RPMI7951 (cell line): ENCODE results near the gene NEU1. TPM values are rescaled to one million over a fixed set of nuclear protein-coding genes. Genes with fewer than 3 reads are reported as not detected.
"Not testable (repeated sequence)": the region's sequence is repeated elsewhere in the genome, so short reads cannot be mapped to it uniquely, and the experiment has no call there.

Source experiments
- DNase-seq: peaks from one replicate; pipeline ENCODE4 v3.0.0-alpha.2; 2012; ENCODE audit warnings: low read depth
- total RNA-seq: library from RNA; depleted of rRNA; stranded (reverse); fragments of >200 nt; shearing (Covaris generic); gene quantifications from 2 replicates; pipeline ENCODE4 v1.2.3, GENCODE V29; 2014; rRNA removed

The NEU1 gene
- total RNA-seq, result 55.3 and 66.7 TPM in 2 replicates

DNA sequence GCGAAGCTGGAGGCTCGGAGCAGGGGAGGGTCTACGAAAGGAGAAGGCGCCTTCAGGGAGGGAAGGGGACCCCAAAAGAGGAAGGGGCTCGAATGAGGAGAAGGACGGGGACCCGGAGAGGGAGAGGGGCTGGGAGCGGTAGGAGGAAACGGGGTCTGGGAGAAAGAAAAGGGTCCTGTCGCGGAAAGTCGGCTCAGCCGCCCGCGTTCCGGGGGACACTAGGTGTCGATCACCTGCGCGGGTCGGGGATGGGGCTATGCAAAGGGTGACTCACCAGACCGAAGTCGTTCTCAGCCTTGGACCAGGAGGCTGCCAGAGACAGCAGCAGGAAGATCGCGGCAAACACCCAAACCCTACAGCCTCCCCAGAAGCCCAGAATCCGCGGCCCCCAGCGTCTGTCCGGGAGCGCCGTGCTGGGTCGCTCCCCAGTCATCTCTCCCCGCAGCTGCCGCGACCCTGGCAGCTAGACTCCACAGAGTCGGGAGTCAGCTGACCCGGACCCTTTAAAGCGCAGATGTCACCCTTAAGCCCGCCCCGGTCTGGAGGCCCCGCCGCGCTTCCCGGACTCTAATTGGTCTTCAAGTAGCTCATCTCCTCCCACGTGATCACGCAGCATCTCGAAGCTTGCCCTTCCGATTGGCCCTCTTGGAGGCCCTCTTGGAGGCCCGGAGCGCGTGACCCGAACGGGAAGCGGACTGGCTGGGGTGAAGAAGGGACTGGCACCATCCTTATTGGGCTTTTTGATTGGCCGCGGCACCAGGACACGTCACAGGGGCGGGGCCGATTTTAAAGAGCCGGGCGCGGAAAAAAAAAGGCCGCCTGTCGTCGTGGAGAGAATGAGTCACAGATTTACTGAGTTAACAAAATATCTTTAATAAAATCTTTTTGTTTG is at the start of gene NEU1:
TSS of gene NEU1 (minus strand) at position 478 of the 892 bp plus-strand sequence. CDS start at position 433, 45 bp downstream.
- DNase-seq, result peak; percentile 100

DNA sequence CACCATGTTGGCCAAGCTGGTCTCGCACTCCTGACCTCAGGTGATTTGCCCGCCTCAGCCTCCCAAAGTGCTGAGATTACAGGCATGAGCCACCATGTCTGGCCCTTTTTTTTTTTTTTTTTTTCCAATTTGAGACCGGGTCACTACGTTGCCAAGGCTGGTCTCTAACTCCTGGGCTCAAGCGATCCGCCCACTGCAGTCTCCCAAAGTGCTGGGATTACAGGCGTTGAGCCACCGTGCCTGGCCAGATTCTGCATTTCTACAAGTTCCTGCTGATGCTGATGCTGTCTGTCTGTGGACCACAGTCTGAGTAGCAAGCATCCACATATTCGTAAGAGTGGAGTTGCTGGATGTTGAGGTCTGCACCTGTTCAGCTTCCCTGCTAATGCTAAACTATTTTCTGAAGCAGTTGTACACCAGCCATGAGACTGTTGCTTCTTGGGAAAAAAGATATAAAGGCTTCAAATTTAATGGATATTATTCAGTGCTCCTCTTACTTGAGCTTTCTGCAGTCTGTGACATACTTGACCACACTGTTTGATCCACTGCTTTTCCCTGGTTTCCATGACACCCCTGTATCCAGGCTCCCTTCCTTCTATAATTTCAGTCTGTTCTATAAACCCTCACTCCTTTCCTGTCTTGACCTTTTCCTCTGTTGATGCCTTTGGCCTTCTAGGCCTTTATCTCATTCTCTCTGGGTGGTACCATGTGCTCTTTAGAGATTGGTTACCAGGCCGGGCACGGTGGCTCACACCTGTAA is 49.4 kb upstream of the NEU1 start:
- DNase-seq, result no peak

DNA sequence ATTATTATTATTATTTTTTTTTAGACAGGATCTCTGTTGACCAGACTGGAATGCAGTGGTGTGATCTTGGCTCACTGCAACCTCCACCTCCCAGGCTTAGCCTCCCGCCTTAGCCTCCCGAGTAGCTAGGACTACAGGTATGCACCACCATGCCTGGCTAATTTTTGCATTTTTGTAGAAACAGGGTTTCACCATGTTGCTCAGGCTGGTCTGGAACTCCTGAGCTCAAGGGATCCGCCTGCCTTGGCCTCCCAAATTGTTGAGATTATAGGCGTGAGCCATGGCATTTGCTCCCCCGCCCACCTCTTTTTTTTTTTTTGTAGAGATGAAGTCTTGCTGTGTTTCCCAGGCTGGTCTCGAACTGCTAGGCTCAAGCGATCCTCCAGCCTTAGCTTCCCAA is 46.7 kb upstream of the NEU1 start:
- not testable (repeated sequence) for DNase-seq

DNA sequence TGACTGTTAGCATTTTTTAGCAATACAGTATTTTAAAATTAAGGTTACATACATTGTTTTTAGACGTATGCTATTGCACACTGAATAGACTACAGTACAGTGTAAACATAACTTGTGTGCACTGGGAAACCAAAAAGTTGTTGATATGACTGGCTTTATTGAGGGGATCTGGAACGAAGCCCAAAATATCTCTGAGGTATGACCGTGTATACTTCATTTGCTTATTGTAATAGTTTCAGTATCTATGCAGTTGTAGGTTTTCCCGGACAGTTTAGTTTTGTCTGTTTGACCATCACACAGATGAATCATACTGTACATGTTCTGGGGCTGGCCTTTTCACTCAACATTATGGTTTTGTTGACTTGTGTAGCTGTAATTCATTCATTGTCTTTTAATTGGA is 46.2 kb upstream of the NEU1 start:
- DNase-seq, result peak; percentile 45

DNA sequence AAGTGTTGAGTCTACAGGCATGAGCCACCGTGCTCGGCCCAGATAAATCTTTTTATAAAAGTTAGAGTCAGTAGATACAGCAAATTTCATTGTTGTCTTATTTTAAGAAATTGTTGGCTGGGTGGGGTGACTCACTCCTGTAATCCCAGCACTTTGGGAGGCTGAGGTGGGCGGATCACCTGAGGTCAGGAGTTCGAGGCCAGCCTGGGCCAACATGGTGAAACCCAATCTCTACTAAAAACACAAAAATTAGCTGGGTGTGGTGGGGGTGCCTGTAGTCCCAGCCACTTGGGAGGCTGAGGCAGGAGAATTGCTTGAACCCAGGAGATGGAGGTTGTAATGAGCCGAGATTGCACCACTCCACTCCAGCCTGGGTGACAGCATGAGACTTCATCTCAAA is 45.6 kb upstream of the NEU1 start:
- not testable (repeated sequence) for DNase-seq

DNA sequence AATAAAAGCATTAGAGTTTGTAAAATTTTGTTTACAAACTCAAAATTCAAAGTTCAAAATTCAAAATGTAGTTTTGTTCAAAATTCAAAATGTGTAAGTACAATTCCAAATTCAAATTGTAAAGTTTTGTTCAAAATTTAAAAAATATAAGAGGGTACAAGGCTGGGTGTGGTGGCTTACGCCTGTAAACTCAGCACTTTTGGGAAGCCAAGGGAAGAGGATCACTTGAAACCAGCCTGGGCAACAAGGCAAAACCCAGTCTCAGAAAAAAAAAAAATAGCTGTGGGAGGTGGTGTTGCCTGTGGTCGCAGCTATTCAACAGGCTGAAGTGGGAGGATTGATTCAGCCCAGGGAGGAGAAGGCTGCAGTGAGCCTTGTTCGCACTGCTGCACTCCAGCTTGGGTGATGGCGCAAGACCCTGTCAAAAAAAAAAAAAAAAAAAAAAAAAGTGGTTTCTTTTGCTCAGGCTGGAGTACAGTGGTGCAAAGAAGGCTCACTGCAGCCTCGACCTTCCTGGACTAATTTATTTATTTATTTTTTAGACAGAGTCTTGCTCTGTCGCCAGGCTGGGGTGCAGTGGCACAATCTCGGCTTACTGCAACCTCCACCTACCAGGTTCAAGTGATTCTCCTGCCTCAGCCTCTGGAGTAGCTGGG is 44.7 kb upstream of the NEU1 start:
- DNase-seq, result peak; percentile 82

DNA sequence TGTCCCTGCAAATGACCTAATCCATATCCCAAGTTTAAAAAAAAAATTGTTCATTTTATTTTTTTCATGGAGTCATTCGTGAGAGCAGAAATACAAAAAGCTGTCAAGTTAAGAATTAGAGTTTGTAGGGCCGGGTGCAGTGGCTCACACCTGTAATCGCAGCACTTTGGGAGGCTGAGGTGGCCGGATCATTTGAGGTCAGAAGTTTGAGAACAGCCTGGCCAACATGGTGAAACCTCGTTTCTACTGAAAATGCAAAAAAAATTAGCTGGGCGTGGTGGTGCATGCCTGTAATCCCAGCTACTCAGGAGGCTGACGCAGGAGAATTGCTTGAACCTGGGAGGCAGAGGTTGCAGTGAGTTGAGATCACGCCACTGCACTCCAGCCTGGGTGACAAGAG is 44.1 kb upstream of the NEU1 start:
- not testable (repeated sequence) for DNase-seq

DNA sequence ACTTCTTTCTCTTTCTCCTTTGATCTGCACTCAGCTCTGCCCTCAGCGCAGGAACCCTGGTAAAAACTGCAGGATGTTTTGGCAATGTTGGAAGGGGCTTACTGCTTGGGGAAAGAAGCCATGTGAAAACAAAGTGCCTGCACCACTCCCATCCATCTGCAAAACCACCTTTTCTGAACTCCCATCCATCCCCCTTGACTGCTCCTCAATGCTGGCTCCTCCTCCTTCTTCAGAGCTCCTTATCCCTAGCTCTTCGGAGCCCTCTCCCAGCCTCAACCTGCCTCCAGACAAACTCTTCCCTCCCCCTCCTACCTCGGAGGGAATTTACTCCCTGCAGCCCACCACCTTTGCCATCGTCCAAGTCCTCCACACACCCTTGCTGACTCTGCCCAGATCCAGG is 43.5 kb upstream of the NEU1 start:
- no peak for DNase-seq

DNA sequence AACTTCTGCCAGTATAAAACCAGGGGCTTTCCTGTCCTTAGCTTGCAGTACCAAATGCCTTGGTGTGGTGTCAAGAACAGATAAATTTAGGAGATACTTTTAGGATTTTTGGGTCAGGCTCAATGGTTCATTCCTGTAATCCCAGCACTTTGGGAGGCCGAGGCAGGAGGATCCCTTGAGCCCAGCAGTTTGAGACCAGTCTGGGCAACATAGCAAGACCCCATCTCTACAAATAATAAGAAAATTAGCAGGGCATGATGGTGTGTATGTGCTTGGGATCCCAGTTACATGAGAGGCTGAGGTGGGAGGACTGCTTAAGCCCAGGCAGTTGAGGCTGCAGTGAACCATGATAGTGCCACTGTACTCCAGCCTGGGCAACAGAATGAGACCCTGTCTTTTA is 42.4 kb upstream of the NEU1 start:
- no peak for DNase-seq

DNA sequence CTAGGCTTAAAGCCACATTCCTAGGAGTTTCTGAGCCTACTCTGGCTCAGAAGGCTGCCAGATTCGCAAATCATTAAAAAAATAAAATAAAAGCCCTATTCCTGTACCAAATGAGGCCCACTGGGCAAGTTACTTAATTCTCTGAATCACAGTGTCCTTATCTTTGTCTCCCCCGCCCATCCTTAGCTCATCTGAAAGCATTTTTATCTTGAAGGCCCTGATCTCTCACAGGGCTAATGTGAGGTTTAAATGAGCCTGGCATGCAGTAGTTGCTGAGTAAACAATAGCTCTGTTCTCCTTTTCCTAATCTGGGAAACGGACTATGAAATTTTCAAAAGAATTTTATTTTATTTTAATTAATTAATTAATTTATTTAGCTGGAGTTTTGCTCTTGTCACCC is 41.3 kb upstream of the NEU1 start:
- no peak for DNase-seq

DNA sequence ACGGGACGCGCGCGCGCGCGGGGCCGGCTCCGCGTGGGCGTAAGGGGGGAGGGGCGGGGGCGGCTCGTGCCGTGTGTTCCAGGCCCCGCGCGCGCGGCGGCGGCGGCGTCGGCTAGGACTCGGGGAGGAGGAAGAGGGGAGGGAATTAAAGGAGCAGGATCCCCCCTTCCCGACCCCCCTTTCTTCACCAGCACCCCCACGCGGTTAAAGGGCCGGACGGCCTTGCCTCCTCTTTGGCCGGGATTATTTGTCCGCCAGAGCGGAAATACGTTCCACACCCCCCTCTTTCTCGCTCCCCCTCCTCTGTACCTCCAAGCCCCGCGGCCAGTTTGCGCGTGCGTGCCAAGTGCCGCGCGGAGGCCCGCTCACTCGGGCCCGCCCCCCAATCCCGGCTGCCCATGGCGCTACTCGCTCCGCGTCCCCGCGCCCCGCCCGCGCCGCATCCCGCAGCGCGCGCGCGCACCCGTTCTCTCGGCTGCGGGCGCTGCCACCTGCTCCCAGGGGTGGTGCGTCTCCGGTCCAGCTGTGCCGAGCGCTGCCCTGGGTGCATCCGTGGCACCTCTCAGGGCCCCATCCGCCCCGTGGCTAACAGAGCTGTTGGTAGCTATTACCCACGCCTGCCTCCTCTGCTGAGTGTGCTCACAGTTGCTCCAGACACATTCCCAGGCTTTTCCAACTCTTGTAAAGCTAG is 39.5 kb upstream of the NEU1 start, which contains the start of gene ZBTB12:
TSS of gene ZBTB12 (minus strand) at position 134 of the 691 bp plus-strand sequence. CDS start 781 bp downstream, outside the sequence.
- peak; percentile 94 for DNase-seq

DNA sequence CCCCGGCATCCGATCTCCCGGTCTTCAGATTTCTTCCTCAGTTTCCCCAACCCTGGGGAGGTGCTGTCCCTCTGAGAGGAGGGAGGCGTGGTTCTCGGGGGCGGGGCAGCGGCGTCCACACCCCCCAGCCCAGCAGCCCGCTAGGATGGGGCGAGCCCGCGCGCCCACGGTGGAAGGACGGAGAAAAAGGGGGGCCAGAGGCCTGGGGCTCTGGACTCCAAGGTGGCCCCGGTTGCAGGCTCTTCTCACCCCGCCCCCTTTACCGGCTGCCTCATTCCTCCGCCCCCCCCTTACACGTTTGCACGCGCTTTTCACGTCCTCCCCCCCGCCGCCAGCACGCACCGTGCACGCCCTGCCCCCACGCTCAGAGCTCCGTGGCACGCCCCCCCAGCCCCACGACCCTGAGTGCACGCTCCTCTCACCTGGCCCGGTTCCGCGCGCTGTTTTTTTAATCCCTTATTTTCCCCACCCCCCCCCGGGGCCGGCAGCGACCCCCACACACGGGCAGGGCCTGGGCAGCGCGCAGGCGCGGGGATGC is 38.9 kb upstream of the NEU1 start:
- peak; percentile 58 for DNase-seq

DNA sequence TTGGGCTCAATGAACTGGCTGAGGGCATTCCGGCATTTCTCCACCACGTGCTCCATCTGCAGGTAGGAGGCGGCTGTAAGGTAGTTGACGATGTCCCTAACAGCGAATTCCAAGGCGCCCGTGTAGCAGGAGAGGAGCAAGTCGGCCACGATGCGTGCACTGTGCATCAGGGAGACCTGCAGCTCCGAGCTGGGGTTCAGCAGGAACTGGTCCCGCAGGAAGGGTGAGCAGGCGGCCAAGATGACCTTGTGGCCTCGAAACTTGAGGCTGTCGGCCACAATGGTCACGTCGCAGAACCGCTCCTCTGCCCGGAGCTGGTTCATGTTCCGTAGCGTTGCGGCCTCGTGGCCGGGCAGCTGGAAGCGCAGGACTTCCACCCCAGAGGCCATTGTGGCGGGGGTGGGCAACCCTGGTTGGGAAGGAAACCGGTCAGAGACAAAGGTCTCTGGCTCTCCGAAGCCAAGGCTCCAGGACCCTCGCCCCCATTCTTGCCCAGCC is 38.3 kb upstream of the NEU1 start:
- DNase-seq, result no peak

DNA sequence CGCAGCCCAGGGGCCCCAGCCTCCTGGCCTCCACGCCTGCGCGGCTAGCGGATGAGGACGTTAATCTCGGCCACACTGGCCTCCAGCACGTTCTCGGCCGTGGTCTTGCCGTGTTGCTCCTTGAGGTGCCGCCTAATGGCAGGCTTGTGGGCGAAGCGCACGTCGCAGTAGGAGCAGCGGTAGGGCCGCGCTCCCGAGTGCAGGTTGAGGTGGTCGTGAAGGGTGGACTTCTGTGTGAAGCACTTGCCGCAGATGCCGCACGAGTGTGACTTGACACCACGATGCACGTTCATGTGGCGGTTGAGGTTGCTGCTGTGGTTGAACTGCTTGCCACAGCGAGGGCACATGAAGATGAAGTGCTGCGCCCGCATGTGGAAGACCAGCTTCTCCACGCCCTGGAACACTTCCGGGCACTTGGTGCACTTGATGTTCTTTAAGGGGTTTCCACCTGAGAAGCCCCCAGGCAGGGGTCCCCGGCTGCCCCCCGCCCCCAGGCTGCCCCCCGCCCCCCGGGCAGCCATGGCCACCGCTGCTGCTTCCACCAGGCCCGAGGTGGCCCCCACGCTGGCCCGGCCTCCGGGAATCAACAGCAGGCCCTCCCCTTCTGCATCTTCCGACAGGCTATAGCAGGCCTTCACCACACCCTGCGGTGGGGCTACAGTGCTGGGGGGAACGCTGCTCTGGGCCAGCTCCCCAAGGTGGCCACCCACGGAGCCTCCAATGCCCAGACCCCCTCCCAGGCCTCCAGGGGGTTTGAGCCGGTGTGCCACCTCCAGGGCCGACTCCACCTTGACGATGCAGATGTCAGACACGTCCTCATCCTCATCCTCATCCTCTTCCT is 37.5 kb upstream of the NEU1 start:
- DNase-seq, result no peak

DNA sequence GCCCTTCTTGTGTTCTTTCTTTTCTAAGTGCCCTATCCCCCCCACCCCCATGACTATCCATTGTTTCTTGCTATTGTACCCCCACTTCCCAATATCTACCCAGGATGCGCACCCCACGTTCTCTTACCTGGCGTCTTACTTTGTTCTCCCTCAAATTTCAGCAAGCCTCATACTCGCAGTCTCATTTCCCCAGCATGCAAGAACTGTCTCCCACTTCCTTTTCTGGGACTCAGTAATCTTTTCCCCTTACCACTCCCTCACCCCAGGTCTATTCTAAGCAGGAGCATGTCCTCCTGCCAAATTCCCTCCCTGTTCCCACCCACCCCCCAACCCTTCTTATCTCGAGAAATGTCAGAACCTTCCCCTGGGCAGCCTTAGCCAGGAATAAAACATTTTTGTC is 36.6 kb upstream of the NEU1 start:
- no peak for DNase-seq

DNA sequence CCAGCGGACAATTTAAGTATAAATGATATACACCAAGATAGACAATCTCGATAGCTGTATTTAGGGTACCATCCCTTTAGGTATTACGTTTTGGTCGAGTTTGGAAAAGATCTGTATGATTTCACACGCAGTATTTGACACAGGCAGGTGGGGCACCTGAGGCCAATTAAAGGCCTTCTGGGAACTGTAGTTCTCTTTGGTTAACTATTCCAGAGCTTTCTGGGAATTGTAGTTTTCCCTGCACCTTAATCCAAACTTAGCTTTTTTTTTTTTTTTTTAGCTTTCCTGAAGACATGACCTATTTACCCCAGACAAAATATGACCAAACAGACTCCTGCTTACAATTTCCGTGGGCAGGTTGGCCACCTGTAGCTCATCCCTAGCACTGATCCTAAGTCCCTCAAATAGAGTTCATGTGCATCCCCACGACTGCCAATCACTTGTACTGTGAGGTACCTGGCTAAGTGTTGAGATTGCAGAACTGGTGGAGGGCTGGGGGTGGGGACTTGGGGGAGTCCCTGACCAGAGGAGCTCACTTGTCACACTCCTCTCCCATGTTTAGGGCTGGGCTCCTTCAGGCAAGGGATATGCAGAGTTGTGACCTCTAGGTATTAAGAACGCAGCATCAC is 35.9 kb upstream of the NEU1 start:
- peak; percentile 39 for DNase-seq

DNA sequence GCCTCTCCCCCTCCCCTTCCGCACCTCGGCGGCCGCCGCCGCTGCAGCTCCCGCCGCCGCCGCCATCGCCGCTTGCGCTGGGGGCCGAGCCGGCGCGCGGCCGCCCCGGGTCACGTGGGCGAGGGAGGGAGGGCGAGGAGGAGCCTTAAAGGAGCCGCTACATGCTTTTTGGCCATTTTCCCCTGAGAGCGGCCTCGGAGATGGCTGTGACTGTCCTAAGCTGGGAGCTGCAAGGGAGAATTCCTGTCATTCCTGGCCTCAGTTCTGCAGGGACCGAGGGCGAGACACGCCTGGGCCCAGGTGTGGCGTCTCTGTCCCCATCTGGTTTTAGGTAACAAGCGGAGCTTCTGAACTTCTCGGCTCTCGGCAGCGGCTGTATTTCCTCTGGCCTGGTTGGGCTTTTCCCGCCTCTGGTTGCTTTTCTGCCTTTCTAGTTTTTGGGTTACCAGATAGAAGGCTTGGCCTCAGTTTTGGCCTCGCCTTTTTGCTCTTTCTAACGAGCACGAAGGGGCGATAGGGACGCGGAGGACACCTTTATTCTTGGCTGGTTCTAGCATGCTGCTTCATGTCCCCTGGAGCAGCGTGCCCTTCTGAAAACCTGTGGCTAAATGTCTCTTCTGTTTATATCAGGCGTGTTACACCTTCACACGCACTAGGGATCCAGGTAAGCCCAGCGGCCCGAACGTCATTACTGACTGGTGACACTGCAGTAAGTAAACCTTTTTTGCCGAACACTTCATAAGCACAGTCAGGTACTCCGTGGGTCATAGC is 35.2 kb upstream of the NEU1 start, which contains the start of gene EHMT2:
TSS of gene EHMT2 (minus strand) at position 87 of the 771 bp plus-strand sequence. CDS start at position 66, 21 bp downstream.
- peak; percentile 79 for DNase-seq

DNA sequence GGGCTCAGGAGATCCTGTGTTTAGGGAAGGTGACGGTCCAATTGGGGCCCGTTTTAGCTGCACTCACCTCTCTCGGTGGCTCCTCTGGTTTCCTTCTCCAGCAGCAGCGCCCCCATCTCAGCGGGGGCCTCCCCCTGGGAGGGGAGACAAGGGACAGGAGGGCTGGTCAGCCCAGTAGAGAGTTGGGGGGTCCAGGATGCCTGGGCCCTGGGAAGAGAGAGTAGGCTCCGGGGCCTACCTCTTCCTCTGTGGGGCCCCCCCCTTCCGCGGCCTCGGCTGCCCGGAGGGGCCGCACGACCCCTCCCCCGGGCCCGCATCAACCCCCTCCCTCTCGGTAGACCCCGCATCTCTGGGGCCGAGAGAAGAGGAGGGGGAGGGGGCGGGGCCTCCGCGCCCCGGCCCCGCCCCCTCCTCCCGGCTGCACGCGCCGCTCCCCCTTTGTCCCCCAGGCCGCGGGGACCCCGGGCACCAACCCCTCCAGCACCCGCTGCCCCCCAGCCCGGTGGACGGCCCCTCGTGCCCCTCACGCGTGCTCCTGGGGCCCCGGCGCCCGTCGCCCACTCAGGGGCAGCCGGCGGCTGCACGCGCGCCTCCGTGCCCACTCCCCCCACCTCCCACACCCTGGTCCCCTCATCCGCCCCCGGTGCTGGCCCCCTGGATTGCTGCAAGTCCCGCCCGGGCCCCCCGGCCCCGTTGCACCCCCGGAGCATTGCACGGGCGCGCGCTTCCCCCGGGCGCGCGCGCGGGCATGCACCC is 34.4 kb upstream of the NEU1 start:
- no peak for DNase-seq
